HG02642 (cell line): Measurements from ENCODE around the gene SAMSN1.

Experiments
- ATAC-seq: cut with Tn5 transposase; IDR thresholded peaks from one replicate; pipeline ENCODE4 v1.9.1; 2021; ENCODE audit warnings: mild to moderate bottlenecking; ENCODE audit not compliant: unreplicated experiment, poor library complexity

The SAMSN1 gene

GRCh38 chr21:14545906-14546480, at the start of gene SAMSN1:
Gene SAMSN1, minus strand, starts transcription at chr21:14546315. Its CDS starts 54 bp downstream, at chr21:14546261.
- peak; percentile 90 for ATAC-seq

GRCh38 chr21:14595449-14595848, 49.3 kb upstream of the SAMSN1 start:
- ATAC-seq: no peak

GRCh38 chr21:14594967-14595366, 48.9 kb upstream of the SAMSN1 start:
- no peak for ATAC-seq

GRCh38 chr21:14593230-14593629, 47.1 kb upstream of the SAMSN1 start:
- ATAC-seq: no peak

DNA sequence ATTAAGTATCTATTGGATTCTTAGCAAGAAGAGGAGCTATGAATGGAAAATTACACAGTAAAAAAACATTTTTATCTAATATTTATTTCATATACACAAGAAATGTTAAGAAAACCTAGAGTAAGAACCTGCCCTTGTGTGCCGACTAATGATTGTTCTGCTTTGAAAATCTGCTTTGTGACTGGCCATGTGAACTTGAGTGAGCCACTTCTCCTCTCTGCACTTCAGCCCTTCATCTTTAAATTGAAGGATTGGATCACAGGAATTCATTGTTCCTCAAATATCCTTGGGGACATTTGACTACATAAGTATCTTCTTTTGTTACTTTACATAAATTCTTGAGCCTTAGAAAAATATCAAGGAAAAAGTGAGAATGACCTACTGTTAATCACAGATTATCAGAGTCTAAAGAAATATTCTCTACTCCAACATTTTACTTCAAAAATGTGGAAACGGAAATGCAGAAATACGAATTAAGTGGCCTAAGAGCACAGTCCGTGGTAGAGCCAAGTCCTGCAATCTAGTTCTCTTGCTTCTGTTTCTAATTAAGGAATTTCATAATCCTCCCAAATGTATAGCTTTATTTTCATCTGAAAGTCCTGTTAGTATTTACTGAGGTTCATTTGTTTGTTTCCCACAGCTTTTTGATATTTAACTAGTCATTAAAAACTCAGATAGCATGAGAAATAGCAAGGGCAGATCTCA, 46.3 kb upstream of the SAMSN1 start:
- ATAC-seq: no peak

GRCh38 chr21:14591882-14592281, 45.8 kb upstream of the SAMSN1 start:
- ATAC-seq: no peak

DNA sequence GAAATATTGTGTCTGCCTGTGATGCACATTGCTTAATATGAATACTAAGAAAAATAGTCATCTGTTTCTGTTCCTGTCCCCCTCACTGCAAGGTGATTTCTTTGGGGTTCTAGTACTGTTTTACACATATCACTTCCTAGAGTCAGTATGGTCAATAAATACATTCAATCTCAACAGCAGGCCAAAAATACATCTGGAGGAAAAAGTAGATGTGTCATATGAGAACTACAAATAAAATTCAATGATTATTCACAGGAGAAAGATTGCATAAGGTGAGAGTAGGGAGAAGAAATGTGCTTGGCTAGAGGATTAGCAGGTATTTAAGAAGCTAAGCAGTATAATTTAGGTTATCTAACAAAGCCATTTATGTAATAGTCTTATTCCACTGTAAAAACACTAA, 45.3 kb upstream of the SAMSN1 start:
- peak; percentile 41 for ATAC-seq

DNA sequence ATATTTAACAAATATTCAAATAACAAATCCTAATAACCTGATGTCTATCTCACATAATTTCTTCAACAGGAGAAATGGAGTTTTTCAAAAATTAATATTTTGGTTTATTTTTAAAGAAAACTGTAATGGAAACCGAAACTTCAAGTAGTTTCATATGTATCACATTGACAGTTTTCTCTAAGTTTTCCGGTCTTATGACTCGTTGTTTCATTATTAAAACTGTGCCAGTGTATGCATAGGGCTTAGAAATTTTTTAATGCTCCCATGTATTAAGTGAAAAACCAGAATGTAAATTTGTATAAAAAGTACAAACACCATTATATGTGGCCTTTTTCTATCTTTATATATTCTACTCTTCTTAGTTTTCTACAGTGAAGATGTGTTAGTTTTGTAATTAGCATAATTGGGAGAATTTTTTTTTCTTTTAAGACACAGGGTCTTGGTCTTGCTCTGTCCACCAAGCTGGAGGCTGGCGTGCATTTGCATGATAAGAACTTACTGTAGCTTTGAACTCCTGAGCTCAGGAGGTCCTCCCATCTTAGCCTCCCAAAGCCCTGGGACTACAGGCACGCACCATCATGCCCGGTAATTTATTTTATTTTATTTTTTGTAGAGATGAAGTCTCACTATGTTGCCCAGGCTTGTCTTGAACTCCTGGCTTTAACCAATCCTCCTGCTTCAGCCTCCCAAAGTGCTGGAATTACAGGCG, 43.9 kb upstream of the SAMSN1 start:
- ATAC-seq: peak; percentile 80

DNA sequence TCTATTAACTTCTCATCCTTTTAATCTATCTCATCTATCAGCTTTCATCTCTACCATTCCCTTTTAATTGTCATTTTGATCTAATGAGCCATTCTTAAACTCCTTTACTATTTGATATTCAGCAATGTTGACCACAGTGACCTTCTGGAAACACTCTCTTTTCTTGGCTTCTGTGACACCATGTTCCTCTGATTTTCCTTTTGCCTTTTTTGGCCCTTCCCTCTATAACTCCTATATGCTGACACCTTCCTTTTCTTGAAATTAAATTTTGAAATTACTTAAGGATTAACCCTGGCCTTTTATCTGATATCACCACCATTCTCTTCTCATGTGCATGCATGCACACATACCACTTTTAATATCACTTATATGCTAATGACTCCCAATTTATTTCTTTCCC, 41.2 kb upstream of the SAMSN1 start:
- no peak for ATAC-seq

GRCh38 chr21:14585122-14585521, 39.0 kb upstream of the SAMSN1 start:
- no peak for ATAC-seq

DNA sequence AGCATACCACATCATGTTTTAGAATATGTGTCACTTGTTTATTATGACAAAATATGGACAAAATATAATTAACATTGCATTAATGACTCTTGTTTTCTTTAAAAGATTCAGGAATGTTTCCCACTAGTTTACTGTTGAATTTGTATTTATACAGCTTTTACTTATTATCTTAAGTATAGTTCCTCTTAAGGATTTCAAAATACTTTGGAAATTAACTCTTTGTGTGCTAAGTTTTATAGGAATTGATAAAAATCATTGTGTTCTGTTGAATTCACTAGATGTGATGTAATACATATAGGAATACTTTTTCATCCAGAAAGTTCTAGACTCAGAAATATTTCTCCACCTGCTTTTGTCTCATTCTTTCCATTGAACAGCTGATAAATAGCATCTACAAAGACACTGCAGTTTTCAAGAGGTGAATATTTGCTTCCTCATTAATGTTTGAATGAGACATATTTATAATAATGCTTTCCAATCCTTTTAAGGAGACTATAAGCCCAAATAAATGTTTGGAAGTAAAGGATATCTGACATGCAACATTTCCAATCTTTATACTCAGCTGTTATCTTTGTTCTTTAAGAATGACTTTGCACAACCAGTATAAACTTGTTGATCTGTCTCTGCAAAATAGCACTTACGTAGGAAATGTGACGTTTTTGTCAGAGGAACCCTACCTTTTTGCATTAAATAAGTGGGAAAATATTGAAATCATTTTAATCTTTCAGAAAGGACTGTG, 38.4 kb upstream of the SAMSN1 start:
- no peak for ATAC-seq

DNA sequence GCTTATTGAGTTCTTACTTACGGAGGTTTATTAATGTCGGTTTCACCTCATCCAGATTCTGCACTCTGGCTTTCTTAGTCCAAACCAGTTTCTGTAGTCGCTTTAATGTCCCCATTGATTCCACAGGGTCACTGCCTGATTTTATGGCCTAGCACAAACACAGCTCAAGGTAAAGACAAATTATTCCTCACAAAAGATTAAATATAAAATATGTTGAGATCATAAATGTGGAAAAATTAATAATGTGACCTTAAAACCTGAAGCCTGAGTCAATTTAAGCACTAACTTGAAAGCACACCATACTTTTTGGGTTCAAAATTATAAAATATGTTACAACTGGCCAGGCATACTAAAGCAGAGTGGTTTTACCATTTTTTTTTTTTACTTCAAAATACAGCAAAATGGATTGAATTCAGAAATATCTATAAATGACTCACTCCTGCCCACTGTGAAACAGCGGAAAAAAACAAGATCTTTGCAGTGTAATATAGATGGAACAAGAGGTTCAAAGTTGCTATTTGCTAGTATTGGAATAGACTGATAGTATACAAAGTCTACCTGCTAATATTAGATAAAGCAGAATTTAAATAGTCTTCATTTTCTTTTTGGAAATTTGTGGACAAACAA, 37.6 kb upstream of the SAMSN1 start:
- ATAC-seq: no peak

- no peak for ATAC-seq
Observed at GRCh38 chr21:14582934-14583628, 37.0 kb upstream of the SAMSN1 start.

DNA sequence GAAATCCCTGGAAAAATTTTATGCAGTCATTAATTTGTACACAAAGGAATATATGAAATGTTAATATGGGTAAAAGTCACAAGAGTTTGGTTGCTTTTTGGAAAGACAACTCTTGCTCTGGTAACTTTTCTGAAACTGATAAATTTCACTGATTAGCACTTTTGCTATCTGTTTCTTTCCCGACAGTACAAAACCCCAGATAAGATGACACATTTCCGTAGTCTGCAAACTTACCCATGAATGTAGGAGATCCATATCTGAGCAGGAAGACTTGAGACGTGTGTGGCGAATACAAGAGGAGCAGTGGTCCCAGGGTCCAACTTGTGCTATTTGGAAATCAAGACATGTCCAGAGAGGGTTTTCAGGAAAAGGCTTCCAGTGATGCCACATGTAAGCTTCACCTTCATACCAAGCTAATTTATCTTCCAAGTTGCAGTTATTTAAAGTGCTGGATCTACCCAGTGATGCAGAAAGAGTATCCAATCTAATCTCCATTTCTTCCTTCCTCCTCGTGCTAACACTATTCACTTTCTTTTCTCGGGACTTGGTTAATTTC, 35.9 kb upstream of the SAMSN1 start:
- no peak for ATAC-seq

- no peak for ATAC-seq
Observed at GRCh38 chr21:14573244-14573643, 27.1 kb upstream of the SAMSN1 start.

GRCh38 chr21:14572204-14572780, 26.2 kb upstream of the SAMSN1 start:
- no peak for ATAC-seq

DNA sequence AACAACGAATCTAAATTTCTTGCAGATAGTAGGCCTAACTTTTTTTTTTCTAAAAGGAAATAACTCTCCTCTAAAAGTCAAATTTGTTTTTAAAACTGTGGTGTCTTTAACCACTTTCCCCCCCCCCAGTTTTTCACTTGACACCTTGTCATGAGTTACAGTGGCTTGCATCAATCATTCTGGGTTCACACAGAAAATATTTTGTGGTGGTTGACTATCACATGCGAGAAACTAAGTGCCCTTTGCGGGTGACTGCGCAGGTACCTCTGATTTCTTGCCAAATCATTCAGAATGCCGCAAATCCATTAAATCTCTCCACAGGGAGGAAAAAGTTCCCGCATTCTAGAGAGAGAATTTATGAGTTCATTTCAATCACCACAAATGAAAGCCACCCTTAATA, 23.8 kb upstream of the SAMSN1 start:
- ATAC-seq: no peak

GRCh38 chr21:14569026-14569621, 23.0 kb upstream of the SAMSN1 start:
- no peak for ATAC-seq
